GM21576 (cell line): Measurements from ENCODE around the gene SEC14L1.

Source experiments
- ATAC-seq: cut with Tn5 transposase; IDR thresholded peaks from one replicate; pipeline ENCODE4 v1.9.1; 2021; ENCODE audit warnings: mild to moderate bottlenecking, moderate library complexity; ENCODE audit not compliant: unreplicated experiment

SEC14L1 gene

DNA sequence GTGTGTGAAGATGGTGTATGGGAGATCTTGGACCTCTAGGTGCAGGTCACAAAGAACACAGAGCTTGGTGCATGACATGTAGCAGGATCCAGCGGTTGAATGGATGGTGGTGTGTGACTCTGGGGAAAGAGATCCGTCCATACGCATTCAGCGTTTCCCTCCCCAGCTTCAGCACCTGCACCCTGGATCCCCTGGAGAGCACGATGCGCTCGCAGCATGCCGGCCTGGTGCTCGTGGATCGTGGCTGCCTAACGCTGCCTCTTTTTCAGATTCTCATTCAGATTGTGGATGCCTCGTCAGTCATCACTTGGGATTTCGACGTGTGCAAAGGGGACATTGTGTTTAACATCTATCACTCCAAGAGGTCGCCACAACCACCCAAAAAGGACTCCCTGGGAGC is 70.9 kb downstream of the SEC14L1 start:
- no peak for ATAC-seq

DNA sequence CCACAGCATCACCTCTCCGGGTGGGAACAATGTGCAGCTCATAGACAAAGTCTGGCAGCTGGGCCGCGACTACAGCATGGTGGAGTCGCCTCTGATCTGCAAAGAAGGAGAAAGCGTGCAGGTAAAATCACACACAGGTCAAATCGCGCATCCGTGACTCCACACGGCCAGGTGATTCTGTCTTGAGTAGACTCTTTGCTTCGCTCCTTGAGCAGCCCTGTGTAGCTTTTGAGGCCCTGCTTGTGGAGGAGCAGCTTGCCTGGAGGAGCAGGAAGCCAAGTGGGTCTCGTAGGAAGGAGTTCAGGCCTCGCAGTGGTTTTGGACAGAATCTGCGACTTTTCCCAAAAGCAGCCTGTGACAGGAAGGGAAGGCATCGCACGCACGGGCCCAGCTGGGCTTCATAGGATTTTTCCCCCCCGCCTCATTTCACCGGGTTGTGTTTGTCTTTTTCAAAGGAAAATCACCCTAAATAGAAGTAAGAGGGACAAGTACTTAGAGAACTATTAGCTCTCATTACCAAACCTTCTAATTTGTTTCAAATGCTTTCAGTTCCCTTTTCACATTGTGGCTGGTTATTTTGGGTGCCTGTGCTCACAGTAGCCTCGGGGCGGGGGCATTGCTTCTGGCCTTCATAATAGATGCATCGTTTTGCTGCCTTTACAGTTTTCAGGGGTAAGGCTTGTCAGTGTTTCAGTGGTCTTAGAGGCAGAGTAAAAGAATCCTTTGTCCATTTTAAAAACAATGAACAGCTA is 71.5 kb downstream of the SEC14L1 start:
- peak; percentile 66 for ATAC-seq

DNA sequence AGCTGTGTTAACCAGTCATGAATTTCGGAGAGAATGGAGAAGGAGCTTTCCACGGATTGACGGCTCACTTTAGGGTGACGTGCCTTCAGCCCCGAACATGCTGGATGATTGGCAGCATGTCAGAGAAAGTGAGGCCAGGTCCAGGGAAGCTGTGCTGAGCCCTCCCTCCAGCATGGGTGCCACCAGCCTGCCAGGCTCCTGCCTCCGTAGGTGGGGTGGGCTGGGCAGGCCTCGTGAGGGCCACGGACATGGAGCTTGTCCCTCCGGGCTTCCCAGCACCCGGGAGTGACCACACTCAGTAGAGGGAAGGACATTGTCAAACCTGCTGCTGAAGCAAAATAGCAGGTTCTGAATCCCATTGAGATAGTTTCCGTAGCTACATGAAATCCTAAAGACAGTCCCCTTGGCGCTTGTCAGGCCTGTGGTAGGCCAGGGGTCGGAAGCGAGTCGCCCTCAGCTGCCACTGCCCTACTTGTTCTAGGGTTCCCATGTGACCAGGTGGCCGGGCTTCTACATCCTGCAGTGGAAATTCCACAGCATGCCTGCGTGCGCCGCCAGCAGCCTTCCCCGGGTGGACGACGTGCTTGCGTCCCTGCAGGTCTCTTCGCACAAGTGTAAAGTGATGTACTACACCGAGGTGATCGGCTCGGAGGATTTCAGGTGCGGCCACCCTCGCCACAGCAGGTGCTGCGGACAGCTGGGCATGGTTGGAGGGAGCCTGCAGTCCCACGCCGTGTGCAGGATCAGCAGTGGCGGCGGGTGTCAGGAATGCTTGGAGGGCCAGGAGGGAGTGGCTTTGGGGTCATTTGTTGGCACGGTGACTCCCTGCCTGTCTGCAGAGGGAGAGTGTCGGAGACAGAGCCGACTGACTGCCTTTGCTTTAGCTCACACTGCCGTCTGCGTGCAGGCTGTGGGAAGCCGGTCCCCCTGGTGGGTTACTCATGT is 72.3 kb downstream of the SEC14L1 start:
- no peak for ATAC-seq

DNA sequence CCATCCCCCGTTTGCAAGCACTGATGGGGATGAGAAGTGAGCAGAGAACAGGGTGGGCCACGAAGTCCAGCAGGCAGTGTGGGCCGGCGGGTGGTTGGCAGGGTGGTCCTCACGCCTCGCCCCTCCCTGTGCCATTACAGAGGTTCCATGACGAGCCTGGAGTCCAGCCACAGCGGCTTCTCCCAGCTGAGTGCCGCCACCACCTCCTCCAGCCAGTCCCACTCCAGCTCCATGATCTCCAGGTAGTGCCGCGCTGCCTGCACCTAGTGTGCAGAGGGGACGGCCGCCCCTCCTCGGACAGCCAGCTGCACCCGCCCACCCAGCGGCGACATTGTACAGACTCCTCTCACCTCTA is 73.0 kb downstream of the SEC14L1 start:
- ATAC-seq, result no peak

DNA sequence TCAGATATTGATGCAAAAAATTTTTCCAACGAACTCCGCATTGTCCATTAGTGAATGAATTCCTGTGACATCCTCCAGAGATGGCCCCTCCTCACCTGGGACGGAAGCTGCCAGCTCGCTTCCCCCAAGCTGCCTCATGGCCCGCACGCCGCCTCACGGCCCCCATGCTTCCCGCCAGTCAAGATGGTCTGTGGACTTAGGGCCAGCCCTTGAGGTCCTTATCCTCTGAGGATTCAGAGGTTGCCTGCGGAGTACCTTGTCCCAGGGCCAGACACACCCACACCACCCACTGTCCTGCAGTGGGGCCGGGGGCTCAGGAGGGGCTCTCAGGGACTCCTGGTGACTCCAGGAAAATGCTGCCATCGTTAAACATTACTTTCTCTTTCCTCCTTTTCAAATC is 73.6 kb downstream of the SEC14L1 start:
- ATAC-seq, result no peak

DNA sequence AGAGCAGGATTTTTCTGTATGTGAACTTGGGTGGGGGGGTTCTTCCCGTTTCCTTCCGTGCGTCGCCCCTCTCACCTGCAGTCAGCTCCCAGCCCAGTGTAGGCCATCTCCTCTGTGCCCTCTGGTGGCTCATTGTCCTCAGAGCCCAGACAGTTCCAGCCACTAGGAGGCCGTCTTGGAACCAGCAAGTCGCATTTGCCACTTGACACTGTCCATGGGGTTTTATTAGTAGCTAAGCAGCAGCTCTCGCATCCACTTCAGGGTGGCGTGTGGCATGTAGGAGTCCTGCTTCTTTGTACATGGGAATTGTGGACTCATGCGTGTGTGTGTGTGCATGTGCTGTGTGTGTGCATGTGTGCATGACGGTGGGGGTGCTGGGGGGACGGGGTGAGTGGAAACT is 74.0 kb downstream of the SEC14L1 start:
- ATAC-seq, result no peak

DNA sequence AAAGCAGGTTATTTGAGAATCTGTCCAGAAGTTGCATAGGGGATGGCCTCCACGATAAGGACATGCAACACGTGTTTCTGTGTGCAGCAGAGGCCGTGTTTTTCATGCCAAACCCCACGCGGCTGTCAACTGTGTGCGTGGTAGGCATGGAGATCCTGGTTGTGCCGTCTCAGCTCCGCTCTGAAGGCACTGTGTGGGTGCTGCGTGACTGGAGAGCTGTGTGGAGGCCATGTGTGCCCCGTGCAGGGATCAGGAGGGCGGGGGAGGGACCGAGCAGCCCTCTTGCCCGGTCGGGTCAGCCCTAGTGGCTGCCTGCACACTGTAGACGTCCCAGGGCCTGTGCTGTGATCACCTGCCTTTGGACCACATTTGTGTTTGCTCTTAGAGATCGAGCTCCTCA is 74.5 kb downstream of the SEC14L1 start:
- ATAC-seq, result no peak

DNA sequence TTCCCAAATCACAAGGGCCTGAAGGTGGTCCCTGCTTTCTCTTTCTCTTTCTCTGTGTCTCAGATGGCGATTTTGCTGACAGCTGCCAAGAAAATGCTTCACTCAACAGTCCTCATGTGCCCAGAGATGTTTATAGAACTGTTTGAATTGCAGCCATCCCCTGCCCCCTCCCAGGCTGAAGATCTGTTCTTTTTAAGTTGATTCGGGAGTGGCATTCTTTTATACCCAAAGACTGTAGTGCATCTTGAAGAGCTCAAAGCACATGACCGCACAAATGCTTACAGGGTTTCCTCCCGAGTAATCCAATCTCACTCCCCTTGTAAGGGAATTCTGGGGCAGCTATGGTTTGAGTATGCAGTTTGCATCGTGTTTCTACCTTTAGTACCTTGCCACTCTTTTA is 75.7 kb downstream of the SEC14L1 start:
- no peak for ATAC-seq

DNA sequence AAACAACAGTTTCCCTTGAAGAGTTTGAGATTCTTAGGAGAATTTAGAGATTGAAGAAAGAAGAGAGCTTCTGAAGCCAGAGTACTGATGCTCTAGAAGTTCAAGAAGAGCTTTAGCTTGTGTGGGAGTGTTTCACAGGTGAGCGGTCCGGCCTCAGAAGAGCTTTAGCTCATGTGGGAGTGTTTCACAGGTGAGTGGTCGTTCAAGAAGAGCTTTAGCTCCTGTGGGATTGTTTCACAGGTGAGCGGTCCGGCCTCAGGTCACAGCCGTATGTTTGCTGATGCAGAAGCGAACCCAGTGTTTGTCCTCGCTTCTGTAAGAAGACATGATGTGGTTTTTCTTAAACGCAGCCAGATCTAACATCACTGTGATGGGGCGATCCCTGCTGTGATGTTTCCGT is 76.4 kb downstream of the SEC14L1 start:
- ATAC-seq, result no peak

DNA sequence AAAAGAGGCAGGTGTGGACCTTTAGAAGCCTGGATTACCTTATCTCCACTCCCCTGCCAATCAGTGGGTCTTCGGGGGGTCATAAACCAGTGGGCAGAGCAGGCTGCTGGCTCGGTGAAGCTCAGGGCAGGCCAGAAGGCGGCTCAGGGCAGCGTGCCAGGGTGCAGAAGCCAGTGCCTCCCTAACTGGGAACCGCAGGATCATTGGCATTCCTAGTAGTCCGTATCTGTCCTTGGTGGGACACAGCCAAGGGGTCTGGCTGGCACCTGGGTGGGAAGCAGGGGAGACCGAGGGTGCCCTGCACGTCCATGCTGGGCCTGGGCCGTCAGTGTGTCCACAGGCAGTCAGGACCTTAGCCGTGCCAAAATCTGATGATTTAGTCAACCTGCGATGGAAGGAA is 76.8 kb downstream of the SEC14L1 start:
- no peak for ATAC-seq

DNA sequence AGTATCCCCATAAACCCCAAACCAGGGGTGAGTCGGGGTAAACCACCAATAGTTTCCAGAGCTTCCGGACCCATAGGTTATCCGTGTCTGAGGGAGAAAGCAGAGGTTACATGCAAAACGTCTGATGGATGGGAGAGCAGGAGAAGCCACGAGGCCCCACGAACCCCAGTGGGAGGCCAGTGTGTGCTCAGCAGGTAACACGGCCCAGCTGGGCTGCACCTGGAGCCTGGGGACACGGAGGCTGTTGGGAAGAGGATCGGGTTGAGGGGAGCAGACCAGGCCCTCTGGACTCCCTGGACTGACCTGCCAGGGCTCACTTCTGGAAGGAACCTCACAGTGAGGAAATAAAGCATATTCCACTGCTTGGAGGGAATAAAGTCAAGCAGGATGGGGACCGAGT is 78.1 kb downstream of the SEC14L1 start:
- ATAC-seq, result no peak

DNA sequence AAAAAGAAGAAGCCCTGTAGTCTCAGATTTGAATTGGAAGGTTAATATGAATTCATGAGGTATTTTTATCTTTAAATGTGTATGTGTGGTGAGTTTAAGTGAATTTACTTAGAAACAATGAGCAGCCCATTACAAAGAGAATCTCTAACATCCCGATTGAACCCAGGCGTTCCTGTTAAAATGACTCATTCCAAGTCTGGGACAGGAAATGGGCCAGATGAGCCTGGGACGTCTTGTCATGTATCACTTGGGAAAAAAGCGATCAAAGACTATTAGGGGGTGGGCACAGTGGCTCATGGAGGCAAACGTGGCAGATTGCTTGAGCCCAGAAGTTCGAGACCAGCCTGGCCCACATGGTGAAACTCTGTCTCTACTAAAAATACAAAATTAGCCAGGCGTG is 81.6 kb downstream of the SEC14L1 start:
- no peak for ATAC-seq

DNA sequence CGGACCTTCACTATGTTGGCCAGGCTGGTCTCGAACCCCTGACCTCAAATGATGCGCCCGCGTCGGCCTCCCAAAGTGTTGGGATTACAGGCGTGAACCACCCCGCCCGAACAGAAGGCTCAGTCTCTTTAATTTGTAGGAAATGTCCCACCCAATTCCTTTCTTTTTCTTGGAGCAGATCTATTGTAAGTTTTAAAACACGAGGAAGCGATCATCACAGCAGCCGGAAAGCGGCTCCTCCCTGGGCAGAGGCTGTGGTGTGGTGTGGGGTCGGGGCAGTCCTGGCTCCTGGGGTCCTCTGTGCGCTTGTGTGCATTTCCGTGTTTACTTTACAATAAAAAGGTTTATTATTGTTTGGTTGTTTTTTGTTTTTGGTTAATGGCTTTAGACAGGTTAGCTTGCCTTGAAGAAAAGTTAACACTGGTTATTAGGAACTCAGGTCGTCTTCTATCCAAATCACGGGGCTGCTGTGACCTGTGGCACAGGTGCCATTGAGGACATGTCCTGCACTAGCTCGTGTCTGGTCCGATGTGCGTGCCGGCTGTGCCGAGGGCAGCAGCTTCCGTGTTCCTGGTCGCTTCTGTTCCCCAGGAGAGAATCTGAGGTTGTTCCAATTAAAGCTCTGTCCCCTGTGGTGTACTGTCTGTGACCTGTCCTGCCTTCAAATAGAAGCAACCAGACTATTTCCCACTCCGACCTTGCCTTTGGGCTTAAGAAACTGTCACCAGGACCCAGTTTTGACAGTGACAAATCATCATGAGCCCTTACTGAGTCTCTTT is 83.1 kb downstream of the SEC14L1 start:
- no peak for ATAC-seq

DNA sequence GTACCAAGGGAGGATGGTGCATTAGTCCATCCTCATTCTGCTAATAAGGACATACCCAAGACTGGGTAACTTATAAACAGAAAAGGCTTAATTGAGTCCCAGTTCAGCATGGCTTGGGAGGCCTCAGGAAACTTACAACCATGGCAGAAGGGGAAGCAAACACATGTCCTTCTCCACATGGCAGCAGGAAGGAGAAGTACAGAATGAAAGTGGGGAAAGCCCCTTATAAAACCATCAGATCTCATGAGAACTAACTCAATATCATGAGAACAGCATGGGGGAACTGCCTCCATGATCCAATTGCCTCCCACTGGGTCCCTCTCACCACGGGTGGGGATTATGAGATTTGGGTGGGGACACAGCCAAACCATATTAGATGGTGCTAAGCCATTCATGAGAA is 84.5 kb downstream of the SEC14L1 start:
- no peak for ATAC-seq

DNA sequence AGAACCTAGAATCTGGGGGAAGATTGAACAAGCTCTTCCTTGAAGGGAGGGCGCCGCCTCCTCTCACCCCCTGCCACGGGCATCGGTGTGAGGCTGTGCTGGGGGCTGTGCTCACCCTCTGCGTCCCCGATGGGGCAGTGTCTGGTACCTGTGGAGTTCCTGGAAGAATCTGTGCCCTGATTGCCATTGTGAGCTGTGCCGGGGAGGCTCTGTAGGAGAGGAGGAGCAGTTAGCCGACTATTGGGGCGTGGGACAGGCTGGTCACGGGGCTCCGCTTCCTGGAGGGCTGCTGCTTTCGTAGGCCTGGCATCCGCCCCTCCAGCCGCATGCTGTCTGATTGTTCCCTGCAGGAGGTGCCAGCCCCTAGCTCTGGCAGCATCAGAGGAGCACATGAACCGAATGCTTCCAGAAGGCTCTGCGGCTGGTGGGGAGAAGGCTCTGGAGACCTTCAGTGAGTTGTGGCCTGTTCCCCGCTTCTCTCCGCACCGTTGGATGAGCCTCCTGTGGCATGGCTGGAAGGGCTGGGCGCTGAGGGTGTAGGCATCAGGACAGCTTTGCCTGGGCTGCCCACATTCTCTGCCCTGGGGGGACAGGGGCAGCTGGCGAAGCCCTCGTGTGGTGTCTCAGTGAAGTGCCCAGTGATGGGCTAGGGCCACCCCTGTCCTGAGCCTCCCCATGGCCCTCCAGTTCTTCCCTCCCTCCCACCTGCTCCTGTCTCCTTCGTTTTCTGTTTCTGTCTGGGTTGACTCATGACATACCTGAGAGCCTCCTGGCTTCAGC is 86.9 kb downstream of the SEC14L1 start:
- no peak for ATAC-seq

DNA sequence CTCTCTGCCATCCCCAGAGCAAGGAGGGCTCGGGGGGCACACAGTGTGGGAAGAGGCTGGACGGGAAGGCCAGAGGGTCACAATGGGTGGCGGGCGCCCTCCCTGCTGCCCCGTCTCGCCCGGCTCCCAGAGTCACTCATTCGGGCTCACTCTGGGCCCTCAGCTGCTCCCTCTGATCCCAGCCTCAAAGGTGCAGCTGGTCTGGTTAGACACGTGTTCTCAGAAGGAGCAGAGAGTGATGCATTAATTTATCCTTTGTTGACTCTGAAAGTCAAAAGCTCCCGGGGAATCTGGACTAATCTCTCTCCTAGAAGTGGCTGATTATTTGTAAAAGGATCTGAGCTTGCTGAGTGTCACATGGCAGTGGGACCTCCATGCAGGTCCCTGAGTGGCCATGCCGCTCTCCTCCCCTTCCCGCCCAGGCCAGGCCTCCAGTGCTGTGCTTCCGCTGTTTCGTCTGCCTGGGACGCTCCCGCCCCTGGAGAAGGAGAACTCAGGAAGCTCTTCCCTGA is 87.5 kb downstream of the SEC14L1 start:
- ATAC-seq, result no peak

DNA sequence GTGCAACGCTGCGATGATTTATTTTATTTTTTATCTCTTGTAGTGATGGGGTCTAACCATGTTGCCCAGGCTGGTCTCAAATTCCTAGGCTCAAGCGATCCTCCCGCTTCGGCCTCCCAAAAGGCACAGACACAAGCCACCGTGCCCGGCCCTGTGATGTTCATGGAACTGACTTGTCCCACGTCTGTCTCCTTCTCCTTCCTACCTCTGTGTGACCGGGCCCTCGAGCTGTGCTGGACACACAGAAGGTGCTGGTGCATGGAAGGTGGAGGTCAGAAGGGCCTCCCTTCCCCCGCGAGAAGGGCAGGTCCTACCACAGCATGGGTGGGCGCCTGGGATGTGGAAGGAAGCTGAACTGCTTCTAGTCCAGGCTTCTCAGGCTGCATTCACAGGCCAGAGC is 88.0 kb downstream of the SEC14L1 start:
- ATAC-seq, result no peak

DNA sequence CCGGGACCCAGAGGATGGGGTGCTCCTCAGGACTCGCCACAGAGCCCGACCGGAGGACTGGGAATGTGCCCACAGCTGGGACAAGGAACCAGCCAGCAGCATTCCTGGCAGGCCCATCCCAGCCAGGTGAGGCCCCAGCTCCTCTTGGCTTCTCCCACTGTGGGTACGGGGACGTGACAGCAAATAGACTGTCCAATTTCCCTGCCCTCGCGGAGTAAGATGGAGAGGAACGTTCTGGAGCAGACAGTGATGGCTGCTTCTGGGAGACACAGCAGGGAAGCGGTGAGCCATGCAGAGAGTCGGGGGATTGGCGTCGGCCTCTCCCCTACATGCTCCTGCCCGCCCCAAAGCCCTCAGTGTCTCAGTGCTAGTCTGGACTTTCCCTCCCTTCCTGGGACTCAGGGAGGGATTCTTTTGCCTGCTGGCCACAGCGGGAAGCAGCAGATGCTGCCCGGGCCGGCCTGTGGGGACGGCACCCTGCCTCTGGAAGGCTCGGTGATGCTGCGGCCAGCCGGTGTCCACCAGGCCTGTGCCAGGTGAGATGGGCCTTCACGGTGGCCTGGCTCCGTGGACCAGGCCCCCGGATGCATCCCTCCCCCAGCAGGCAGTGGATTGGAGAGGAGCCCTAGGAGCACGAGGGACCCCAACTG is 89.1 kb downstream of the SEC14L1 start:
- ATAC-seq, result no peak

DNA sequence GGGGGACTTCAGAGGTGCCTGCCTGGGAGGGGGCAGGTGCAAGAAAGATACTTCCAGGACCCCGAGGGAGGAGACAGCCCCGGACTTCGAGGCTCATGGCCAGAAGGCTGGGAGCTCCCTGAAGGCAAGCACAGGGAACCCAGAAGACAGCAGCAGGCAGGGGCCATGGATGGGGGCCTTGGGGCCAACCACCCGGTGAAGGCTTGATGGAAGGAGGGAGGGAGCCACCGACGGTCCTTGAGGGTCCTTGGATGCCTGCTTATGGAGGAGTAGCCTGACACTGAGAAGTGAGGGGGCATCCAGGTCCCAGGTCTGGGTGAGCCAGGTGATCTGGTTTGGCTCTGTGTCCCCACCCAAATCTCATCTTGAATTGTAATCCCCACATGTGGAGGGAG is 89.7 kb downstream of the SEC14L1 start:
- no peak for ATAC-seq
